CD4-positive, alpha-beta T cell treated with Interleukin-21 for 1 hour (primary cell): ENCODE data around the gene SGMS2.

Experiments
- DNase-seq: peaks from one replicate; pipeline ENCODE4 v3.0.0-alpha.2; 2020

SGMS2 gene

DNA sequence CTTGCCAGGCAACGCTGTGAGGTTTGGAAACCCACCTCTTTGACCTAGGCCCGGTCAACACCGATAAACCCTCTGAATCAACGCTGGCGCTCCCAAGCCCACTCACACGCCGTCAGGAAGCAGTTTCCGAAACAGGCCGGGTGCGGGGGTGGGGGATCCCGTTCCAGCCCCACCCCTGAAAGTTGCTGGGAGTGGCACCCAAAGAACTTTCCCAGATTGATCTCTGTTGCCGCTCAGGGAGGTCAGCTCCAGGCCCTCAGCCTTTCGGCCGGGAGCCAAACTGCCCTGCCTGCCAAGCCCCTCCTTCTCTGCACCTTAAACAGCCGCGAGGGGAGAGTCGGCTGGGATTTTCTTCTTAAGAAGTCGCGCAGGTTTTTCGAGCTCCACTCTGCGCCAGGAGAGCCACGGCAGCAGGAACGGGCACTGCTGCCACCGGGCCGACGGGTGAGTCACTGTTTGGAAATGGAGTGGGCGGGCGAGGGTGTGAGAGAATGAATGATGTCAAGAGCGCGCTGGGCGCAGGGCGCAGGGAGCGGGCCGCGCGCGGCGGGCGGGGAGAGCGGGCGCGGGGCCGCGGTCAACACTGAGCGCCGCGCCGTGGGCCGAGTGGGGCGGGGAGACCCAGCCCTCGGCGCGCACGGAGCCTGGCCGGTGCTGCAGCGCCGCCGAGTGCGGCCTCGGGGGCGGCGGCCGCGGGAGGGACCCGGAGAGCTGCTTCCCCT is at the start of gene SGMS2:
SGMS2 (plus strand) TSS at position 583 of the 722 bp plus-strand sequence. CDS start 70,622 bp downstream, outside the sequence.
- DNase-seq: peak; percentile 7

- no peak for DNase-seq
These were observed 46.8 kb upstream of the SGMS2 start for GRCh38 chr4:107777890-107778289.

DNA sequence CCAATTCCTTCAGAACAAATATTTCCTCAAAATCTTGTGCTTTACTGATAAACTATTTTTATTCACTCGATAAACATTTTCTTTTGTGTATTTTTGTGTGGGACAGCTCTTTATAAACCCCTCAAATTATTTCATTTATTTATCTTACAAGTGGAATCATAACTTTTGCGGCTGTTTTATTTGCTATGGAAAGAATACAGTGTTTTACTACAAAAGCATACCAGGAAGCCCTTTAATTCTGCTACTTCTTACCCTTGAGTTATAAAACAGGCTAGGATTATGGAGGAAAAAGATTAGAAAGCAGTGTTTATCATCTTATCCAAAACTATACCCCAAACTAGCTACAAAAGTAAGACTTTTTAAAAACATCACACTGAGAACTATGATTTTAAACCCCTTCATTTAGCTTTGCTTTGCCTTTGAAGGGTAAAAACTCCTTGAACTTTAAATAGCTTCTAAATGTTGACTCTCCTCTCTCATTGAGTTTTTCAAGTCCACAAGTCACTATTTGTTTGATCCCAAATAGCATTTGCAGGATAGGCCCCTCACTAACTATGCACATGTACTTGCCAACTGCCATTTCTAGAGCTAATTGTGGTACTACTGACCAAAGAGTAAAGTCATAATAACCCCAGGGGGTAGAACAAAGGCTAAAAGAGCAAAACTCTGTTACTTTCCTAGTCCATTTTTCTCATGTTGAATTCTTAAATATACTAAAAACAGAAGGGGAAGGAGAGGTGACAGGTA is 45.8 kb upstream of the SGMS2 start:
- DNase-seq: no peak

- peak; percentile 10 for DNase-seq
These were observed 44.1 kb upstream of the SGMS2 start for GRCh38 chr4:107780665-107781064.

DNA sequence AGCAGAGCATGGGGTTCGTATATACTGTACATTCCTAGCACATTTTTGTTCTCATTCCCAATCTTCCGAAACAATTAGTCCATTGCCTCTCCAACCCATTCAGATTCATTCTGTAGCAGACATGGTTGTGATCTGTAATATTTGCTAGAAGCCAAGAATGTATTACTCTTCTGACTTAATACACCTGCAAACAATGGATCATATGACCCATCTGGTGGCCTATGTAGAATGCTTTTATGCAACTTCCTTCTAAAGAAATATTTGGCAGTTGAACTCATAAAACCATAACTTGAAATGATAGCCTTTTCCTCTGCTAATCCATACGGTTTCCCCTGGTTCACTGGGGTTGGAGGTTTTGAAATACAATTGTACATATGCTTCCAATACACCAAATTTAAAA is 32.8 kb upstream of the SGMS2 start:
- DNase-seq: no peak

DNA sequence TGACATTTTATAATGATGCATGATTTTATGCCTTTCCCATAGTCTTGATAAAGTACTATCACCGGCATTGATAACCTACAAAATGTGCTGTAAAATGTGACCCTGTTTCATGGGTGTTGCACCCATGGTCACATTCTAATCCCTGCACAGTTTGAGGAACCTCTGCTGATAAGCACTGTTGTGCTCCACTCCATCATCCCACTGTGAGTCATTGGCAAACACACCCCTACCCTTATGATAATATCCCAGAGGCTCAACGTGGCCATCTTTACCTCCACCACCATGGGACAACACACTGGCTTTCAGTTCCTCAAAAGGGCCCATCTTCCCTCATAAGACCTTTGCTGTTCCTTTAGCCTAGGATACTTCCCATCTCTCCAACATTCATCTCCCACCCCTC is 32.0 kb upstream of the SGMS2 start:
- no peak for DNase-seq

DNA sequence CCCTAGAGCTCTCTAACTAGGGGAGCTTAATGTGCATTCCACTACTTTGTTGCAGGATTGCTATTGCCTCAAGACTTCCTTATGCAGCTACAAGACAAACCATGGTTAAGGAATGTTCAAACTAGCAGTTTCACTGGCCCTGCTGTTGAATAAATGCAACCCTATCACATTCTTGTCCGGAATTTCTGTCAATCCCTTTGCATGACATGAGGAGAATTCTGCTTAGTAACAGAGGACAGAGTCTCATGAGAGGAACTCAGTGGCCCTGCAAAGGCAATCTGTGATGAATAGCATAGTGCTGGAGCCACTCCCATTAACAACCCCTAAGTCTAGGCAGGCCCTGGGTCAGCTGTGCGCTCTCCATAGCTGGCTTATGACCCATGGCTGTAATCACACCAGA is 30.7 kb upstream of the SGMS2 start:
- no peak for DNase-seq

DNA sequence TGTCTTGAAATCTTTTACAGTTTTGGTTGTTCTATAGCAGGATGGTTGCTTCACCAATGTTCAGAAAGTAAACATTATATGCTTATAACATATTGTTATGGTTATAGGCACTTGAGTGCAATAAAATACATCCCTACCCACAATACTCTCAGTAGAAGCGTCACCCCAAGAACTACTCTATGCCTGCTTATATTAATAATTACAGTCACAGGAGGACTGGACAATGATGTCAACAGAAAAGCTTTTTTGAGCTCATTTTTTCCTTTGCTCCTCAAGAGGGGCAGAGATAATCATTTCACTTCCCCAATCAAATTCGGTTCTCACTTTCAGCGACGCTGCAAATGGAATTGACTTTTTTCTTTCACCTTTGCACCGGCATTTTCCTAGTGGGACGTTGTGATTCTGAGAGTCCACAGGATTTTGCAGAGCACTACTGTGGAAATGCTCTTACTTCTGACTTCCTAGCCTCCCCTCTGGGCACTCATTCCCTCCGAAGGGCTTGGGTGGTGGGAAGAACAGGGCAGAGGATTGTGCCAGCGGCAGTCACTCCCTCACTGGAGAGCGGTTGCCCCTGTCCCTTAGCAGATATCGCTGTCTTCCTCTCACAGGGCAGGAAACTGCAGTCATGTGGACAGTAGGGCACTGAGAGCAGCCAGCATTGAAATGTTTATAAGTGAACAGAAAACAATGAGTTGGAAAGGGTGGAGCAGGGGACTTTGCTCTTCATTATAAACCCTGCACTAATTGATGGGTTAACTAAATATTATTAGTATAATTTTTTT is 24.9 kb upstream of the SGMS2 start:
- no peak for DNase-seq

- DNase-seq: no peak
These were observed 24.0 kb upstream of the SGMS2 start for GRCh38 chr4:107800706-107801105.

- DNase-seq: no peak
These were observed 22.9 kb upstream of the SGMS2 start for GRCh38 chr4:107801766-107802211.

GRCh38 chr4:107804956-107805355 is 19.8 kb upstream of the SGMS2 start:
- no peak for DNase-seq

DNA sequence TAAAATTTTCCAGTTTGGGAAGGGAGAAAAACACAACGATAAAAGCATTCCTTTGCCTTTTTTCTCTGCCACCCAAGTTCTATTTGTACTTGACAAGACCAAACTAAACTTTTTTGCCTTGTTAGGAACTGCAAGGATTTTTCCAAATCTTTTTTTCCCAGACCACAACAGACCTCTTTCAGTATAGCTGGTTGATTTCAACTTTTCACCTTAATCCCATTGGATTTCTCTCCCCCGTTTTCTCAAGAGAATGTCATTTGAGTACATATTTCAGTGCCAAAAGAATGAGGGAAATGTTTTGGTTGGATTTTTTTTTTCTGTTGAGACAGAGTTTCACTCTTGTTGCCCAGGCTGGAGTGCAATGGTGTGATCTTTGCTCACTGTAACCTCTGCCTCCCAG is 18.5 kb upstream of the SGMS2 start:
- no peak for DNase-seq

DNA sequence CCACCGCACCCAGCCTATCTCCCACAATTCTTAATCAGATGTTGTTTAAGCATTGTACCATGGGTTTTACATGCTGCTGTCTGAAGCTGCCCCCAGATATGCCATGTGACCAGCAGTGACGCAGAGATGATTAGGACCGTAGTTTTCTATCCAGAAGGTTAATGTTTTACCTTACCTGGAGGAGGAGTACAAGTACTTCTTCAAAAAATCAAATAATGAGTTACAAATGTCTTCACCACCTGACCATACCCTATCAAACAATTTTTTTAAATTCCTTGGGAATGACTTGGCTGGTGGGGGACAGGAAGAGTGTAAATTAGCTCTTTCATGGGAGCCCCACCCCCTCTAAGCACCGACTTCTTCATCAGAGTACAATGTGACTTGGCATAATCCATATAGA is 16.2 kb upstream of the SGMS2 start:
- no peak for DNase-seq

- no peak for DNase-seq
These were observed 15.5 kb upstream of the SGMS2 start for GRCh38 chr4:107809210-107809609.

GRCh38 chr4:107814758-107815157 is 10.0 kb upstream of the SGMS2 start:
- DNase-seq: no peak

- DNase-seq: no peak
These were observed 9.6 kb upstream of the SGMS2 start for GRCh38 chr4:107815158-107815557.

- DNase-seq: no peak
These were observed 6.3 kb upstream of the SGMS2 start for GRCh38 chr4:107818301-107818910.

GRCh38 chr4:107823870-107824349 is 822 bp upstream of the SGMS2 start:
- no peak for DNase-seq

DNA sequence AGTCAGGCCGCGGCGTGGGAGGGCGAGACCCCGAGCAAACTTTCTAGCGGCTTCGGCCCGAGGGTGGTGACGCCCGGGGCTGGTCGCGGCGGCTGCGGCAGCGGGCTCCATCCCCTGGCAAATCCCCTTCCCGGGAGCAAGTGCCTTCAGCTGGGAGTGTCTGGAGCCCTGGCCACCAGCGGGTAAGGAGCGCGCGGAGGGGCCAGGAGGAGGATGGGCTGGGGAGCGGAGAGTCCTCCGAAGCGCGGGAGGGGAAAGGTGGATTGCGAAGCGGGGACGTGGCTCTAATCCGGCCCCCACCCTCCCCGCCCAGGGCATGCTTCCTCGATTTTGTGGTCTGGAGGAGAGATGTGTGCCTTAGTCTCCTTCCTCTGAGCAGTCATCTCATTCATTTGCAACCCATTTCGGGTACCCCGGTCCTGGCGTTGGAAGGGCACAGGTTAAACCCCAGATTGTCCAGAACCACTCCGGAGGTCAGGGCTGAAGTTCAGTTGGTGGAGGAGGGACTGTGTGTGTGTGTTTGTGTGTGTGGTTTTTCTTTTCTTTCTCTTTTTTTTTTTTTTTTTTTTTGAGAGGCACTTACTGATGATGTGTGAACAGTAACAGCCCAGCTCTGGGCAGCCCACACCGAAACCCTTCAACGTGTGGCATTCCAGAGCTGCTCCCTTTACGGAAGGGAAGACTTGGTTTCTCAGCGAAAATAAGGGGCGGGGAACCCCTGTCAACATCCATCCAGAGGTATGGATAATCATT is 516 bp downstream of the SGMS2 start:
- no peak for DNase-seq

DNA sequence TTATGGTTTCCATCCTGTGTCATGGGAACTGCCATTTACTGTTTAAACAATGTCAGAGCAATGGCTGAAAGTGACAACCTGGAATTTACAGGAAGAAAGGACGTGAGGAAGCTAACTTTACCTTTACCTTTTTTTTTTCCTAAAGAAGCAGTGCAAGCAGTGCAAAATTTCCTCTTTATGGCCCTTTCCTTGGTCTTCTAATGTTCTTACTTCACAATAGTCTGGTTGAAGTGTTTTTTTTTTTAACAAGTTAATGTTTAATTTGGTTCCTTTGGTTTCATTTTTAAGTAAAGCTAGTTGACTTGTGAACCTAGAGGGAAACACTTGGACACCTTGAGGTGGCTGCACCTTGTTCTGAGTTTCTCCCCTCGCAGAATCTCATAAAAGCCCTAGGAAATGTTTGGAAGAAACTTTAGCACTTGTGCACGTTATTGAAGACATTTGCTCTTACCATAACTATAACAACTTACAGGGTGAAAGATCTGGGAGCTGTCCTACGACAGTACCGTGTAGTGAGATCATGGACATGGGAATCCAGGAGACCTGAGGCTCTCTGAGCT is 1.8 kb downstream of the SGMS2 start:
- DNase-seq: no peak

GRCh38 chr4:107828315-107829090 is 3.8 kb downstream of the SGMS2 start:
- DNase-seq: no peak
